Activated B cell treated with CpG ODN at 0.5 μM for 24 hours (primary cell): ENCODE data around the gene OLFML2A. TPM values are rescaled to one million over a fixed set of nuclear protein-coding genes. Genes with fewer than 3 reads are reported as not detected.

Experiments used
- ATAC-seq: fragments of 200-7000 bp; cut with Tn5 transposase; one replicate; pipeline ENCODE4 v1.10.0; 2021; ENCODE audit warnings: low read depth, mild to moderate bottlenecking, moderate library complexity
- CTCF ChIA-PET: fragments of 350-600 bp; sonication (Branson Sonifier 250); formaldehyde crosslinking; loops from one replicate; lab custom pipeline; 2021; ENCODE audit warnings: antibody characterized with exemption; lab: Charles Lee
- POLR2A ChIA-PET: fragments of 350-600 bp; sonication (Branson Sonifier 250); formaldehyde crosslinking; loops from one replicate; lab custom pipeline; 2021; ENCODE audit warnings: antibody characterized with exemption; lab: Charles Lee
- DNase-seq: peaks from one replicate; pipeline ENCODE4 v3.0.0; 2022
- H3K27ac Mint-ChIP-seq: one replicate; pipeline ENCODE4 v1.8.0; 2020; ENCODE audit warnings: mixed read lengths
- H3K27me3 Mint-ChIP-seq: one replicate; pipeline ENCODE4 v1.8.0; 2021; ENCODE audit warnings: mixed read lengths
- H3K36me3 Mint-ChIP-seq: one replicate; pipeline ENCODE4 v1.8.0; 2021; ENCODE audit warnings: low read depth, mixed read lengths
- H3K4me1 Mint-ChIP-seq: one replicate; pipeline ENCODE4 v1.8.0; 2021; ENCODE audit warnings: mixed read lengths
- H3K4me3 Mint-ChIP-seq: one replicate; pipeline ENCODE4 v1.8.0; 2020; ENCODE audit warnings: mild to moderate bottlenecking, mixed read lengths
- H3K9me3 Mint-ChIP-seq: one replicate; pipeline ENCODE4 v1.8.0; 2020; ENCODE audit warnings: mixed read lengths
- CTCF ChIP-seq: fragments of 200-600 bp; IDR thresholded peaks from one replicate; pipeline ENCODE4 v1.8.0; 2022; ENCODE audit warnings: antibody characterized with exemption, mild to moderate bottlenecking
- intact Hi-C: fragments of 100-400 bp; cut with micrococcal nuclease; formaldehyde crosslinking; loops from one replicate; pipeline ENCODE4 v1.15.1; 2024
- total RNA-seq: library from RNA; stranded (reverse); gene quantifications from 2 replicates; pipeline ENCODE4 v1.2.3, GENCODE V29; 2022

OLFML2A gene
- total RNA-seq, 1 donor from 2014 or later, result 0.78 TPM

- Mint-ChIP-seq H3K4me3 (no peak overlapping the region), H3K36me3 (no peaks in the 10 kb centered on the region)
Observed at GRCh38 chr9:124747065-124747464, 29.9 kb upstream of the OLFML2A start.

GRCh38 chr9:124749284-124749683, 27.6 kb upstream of the OLFML2A start:
- Mint-ChIP-seq H3K27ac (no peak overlapping the region), H3K36me3 (no peaks in the 10 kb centered on the region), H3K9me3 (no peaks in the 10 kb centered on the region), H3K4me1 (no peaks in the 10 kb centered on the region), H3K4me3 (no peak overlapping the region), H3K27me3 (peaks cover 3% of the 10 kb centered on the region)
- ATAC-seq (no peak), DNase-seq (no peak)
- ChIA-PET POLR2A (no interaction called here), CTCF (no interaction called here)
- intact Hi-C loops, result no loop called here
- no peak for TF ChIP-seq CTCF

More at GRCh38 chr9:124747065-124747464, 29.9 kb upstream of the OLFML2A start:
- no peak for DNase-seq
- ChIA-PET CTCF (no interaction called here), POLR2A (no interaction called here)
- H3K27ac Mint-ChIP-seq, result no peak overlapping the region
- intact Hi-C loops, result no loop called here
- no peak for TF ChIP-seq CTCF
- no peaks in the 10 kb centered on the region for H3K4me1 Mint-ChIP-seq
- no peaks in the 10 kb centered on the region for H3K27me3 Mint-ChIP-seq
- H3K9me3 Mint-ChIP-seq, result no peaks in the 10 kb centered on the region
- ATAC-seq, result no peak

GRCh38 chr9:124749781-124750180, 27.2 kb upstream of the OLFML2A start:
- Mint-ChIP-seq H3K27me3 (peaks cover 3% of the 10 kb centered on the region), H3K27ac (no peak overlapping the region), H3K4me1 (no peaks in the 10 kb centered on the region), H3K36me3 (no peaks in the 10 kb centered on the region), H3K9me3 (no peaks in the 10 kb centered on the region), H3K4me3 (no peak overlapping the region)
- no peak for ATAC-seq
- ChIA-PET CTCF (no interaction called here), POLR2A (no interaction called here)
- TF ChIP-seq CTCF, result no peak
- intact Hi-C loops, result no loop called here
- no peak for DNase-seq

- no peak overlapping the region for H3K27ac Mint-ChIP-seq
- POLR2A ChIA-PET, result no interaction called here
- H3K4me1 Mint-ChIP-seq, result peaks cover under 1% of the 10 kb centered on the region
- intact Hi-C loops, result no loop called here
- CTCF ChIA-PET, result no interaction called here
- no peak for TF ChIP-seq CTCF
- ATAC-seq (no peak), DNase-seq (no peak)
- peaks cover 14% of the 10 kb centered on the region for H3K27me3 Mint-ChIP-seq
- H3K4me3 Mint-ChIP-seq, result no peak overlapping the region
- H3K9me3 Mint-ChIP-seq, result no peaks in the 10 kb centered on the region
- H3K36me3 Mint-ChIP-seq, result no peaks in the 10 kb centered on the region
Observed at GRCh38 chr9:124752967-124753366, 24.0 kb upstream of the OLFML2A start.

- ChIA-PET CTCF (no interaction called here), POLR2A (no interaction called here)
- no peak for TF ChIP-seq CTCF
- Mint-ChIP-seq H3K27ac (no peak overlapping the region), H3K27me3 (peaks cover 16% of the 10 kb centered on the region), H3K4me1 (peaks cover 4% of the 10 kb centered on the region), H3K9me3 (no peaks in the 10 kb centered on the region), H3K4me3 (no peak overlapping the region), H3K36me3 (no peaks in the 10 kb centered on the region)
- DNase-seq, result no peak
- intact Hi-C loops, result no loop called here
- no peak for ATAC-seq
Observed at GRCh38 chr9:124754289-124754688, 22.6 kb upstream of the OLFML2A start.
